GM21367 (cell line): ENCODE results near the gene ABHD16A.

Source experiments
- ATAC-seq: cut with Tn5 transposase; IDR thresholded peaks from one replicate; pipeline ENCODE4 v1.9.1; 2021; ENCODE audit not compliant: unreplicated experiment

ABHD16A gene

DNA sequence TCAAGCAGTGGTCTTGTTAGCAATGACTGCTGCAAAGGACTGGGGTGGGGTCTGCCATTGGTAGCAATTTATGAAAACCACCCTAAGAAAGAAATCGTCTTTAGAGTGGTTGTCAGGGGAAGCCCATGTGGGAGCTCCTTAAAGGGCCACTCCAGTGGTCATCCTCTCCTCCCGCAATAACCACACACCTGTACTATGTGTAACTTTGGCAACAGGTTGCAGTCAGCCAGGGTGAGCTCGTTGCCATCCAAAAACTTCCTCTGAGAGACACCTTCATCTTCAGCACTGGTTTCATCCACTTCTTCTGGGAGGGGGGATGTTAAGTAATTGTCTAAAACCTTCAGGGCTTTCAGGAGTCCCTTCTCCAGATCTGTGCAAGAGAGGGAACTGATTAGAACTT is 28.9 kb upstream of the ABHD16A start:
- no peak for ATAC-seq

DNA sequence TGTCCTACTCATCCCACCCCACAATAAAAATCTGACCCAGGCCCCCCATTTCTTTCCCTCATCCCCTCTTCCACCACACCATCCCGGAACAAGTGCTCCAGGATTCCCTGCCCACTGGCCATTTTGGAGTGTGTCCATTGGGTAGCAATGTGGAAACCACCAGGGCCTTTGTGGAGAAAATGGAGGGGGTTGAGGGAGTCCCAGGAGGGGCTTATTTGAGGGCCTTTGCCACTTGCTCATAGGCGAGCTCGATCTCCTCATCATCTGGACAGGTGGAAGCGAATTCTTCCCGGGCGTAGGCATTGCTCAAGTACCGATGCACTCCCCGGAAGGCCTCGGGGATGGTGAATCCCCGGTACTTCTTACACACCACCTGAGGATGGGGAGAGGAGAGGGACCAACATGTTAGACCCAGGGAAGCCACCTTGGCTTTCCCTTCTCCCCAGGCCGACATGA is 27.5 kb upstream of the ABHD16A start:
- ATAC-seq: no peak

DNA sequence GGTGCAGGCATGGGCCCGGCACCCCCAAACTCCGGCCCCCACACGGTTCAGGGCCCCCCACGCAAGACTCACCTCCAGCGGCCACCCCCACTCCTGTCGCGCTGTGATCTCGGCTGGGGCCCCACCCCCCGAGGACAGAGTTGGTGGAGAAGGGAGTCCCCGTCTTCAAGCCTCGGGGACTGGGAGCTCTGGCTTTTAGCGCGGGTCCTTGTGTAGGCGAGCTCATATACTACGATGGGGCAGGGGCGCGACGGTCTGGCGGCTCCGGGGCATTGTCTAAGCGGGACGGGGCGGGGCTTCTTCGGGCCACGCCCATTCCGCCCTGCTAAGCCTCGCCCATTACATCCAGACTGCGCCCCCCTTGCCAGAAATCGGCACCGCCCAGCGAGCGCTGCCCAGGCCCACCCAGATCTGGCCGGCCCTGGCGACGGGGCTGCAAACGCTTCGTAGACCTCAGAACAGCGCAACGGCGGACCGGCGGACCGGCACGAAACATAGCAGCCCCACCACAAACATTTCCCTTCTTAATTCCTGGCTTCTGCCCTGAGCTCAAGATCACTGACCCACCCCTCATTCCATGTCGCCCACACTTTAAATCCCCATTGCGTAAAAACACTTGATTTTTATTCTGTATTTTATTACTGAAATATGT is 27.0 kb upstream of the ABHD16A start:
- peak; percentile 15 for ATAC-seq

DNA sequence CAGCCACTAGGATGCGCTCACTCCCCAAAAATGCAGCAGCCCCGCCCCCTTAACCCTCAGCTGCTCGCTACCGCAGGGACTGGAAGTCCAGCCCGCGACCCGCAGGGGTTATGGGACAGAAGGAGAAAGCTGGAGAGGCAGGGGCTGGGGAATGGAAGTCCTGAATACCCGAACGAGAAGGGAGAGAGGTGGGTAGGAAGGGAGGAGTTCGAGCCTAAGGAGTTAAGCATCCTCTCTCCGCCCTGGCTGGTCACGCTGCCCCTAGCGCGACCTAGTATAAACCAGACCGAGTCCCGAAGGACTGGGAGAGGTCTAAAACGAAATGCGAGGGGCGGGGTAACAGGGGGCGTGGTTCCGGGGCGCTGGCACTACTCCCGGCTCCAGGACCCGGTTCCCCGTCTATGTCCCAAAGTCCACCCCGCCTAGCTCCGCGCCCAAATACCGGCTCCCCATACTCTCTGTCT is 26.4 kb upstream of the ABHD16A start:
- peak; percentile 38 for ATAC-seq

DNA sequence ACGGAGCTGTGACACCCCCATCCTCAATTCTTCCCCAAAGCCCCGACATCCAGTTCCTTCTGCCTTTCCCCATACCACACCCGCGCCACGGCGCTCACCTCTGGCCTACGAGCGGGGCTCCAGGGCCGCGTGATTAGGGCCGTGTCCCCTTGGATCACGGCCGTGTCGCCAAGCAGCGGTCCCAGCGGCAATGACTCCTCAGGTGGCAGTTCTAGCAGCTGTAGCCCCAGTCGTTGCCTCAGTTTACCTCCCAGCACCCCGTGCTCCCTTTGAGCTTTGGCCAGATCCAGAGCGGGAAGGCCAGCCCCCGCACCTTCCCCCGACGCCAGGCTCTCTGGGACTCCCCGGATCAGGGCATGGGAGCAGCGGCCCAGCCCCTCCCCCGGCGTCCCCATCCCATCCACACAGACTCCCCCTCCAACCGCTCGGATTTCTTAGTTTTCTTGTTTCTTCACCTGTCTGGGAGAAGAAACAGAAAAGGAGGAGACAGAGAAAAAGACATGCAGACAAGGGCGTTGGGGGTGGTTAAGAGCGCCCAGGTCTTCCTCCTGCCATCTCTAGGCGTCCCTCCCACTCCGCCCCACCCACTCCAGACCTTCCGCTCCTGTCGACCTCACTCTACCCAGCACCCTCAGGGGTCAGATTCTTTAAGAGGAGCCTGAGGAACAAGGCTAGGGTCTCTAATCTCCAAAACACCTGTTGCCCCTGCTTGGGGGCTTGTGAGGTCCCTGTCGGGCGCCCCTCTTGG is 25.8 kb upstream of the ABHD16A start, which contains the start of gene DDAH2:
TSS of gene DDAH2 (minus strand) at position 533 of the 748 bp plus-strand sequence. CDS start at position 395, 138 bp downstream.
- ATAC-seq: no peak

DNA sequence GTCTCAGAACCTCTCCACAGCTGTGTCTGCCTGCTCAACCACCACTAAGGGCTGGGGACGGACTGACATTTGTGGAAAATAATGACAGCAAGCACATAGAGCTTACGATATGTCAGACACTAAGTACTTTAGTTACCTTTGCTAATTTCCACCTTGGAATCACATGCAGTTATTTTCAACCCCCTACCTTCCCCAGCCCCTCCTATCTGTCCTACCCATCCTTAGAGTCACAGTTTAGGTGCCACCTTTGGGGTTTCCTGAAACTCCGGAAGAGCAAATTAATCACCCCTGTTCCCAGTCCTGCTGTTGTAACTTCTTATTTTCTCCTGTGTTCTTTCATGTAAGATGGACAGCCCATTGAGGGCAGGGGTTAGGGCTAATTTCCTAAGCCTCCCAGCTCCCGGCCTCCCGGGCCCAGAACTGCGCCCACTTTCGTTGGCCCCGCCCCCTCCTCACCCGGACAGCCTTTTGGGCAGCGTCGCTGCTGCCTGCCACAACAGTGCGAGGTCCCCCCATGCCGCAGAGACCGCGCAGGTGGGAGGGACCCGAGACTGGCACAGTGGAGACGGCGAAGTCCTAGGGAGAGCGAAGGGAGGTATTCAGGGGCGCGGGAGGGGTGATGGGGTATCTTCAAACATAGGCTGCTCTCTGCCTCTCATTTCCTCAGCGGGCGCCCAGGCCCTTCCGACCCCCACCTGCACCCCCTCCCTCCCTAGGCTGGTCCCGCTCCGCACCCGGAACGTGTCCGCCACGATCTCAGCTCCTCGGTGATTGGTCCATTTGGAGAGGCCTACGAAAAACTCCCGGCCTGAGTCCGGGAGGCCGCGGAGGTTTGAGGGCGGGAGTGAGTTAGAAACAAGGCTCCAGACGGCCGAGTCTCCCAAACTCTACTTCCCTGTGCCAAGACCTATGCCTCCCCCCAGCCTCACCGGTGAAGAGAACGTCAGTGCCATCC is 24.9 kb upstream of the ABHD16A start:
- ATAC-seq: no peak

DNA sequence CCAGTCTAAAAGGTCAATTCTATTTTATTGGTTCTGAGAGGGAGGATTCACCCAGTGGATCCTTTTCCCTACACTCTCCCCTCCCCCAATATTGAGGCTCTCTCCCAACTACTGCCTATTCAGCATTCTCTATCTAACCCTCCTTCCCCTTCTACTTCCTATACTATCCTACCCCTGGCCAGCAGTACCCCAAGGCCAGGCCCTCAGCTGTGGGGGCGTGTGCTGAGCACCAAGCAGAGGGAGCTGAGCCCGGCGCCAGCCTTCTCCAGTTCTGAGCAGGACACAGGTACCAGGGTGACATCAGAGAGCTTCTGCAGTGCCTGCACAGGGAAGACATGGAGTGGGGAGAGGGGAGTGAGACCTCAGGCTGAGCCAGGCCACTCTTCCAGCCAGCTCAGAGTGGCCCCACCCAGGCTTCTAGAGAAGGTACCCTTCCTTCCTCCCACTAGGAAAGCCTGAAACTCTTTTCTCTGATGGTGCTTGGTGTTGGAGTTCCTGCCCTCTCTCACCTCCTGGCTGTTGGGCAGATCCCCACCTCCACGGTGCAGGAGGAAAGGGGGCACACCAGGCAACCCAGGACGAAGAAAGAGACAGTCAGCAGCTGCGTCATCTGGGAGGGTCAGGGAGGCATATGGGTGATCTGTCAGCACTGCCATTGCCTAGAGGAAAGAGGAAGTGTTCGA is 24.1 kb upstream of the ABHD16A start:
- ATAC-seq: no peak

DNA sequence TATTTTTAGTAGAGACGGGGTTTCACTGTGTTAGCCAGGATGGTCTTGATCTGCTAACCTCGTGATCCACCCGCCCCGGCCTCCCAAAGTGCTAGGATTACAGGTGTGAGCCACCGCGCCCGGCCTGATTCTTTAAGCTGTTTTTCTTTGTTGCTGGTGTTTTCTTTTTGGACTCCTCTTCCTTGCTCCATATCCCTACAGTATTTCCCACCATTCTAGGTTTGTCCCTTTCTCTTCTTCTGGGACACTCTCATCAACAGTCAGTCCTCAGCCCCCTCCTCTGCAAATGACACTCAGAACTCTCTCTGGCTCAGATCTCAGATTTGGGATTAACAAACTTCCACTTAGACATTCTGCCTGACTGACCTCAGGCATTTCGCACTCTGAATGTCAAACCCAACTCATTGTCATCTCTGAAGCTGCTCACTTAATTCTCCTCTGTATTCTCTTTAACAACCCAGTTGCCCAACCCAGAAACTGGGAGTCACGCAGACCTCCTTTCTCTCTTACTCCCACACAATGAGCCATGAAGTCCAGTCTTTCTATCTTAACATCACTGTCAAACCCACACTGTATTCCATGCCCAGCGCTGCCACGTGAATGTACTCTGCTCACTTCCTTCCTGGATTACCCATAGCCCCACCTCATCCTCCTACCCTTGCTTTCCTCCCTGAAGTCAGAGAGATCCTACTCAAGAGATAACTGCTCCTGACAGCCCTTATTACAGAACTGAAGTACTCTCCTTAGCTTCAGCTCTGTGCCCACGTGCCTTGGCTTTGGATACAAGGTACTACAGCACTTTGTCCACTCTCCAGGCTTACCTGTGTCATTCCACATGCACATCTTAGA is 22.6 kb upstream of the ABHD16A start:
- no peak for ATAC-seq

DNA sequence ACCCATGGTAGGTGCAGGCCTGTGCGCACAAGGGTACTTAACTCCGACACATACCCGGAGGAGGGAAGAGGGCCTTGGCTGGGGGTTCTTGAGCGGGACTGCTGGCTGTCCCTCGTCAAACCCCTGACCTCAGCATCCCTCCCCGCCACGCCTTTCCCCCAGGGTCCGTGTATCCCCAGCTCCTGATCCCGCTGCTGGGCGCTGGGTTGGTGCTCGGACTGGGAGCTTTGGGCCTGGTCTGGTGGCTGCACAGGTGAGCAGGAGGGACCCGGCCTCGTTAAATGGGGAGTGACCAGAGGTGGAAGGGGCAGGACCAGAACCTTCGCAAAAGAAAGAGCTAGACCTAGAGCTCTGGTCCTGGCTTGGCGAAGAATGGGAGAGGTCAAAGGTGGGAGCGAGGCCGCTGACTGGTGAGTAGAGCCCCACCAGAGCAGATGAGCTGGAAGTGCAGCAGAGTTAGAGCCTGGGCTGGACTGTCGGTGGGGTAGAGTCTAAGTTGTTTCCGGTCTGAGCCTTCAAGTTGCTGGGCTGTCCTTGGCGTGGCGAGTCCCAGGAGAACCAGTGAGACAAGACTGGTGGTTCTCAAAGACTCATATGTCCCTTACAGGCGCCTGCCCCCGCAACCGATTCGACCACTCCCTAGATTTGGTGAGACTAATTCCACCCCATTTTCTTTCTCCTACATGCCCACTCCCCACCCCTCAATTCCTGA is 21.0 kb upstream of the ABHD16A start:
- ATAC-seq: no peak

DNA sequence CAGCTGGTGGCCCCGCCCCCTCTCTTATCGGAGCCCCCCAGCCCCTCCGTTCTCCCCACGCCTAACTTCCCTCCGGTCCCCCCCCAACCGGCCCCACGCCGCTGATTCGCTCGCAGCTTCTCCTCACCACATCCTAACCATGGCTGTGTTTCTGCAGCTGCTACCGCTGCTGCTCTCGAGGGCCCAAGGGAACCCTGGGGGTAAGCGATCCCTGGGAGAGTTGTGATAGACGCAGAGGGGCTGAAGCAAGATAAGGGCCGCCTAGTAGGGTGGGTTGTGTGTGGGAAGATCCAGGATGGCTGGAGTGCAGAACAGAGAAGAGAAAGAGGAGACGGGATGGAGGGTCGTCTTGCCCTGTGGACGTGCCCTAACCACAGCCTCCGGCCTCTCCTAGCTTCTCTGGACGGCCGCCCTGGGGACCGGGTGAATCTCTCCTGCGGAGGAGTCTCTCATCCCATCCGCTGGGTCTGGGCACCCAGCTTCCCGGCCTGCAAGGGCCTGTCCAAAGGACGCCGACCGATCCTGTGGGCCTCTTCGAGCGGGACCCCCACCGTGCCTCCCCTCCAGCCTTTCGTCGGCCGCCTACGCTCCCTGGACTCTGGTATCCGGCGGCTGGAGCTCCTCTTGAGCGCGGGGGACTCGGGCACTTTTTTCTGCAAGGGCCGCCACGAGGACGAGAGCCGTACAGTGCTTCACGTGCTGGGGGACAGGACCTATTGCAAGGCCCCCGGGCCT is 20.3 kb upstream of the ABHD16A start, which contains the start of gene MPIG6B:
TSS of gene MPIG6B (plus strand) at position 129 of the 735 bp plus-strand sequence. CDS start at position 140, 11 bp downstream.
- ATAC-seq: no peak

DNA sequence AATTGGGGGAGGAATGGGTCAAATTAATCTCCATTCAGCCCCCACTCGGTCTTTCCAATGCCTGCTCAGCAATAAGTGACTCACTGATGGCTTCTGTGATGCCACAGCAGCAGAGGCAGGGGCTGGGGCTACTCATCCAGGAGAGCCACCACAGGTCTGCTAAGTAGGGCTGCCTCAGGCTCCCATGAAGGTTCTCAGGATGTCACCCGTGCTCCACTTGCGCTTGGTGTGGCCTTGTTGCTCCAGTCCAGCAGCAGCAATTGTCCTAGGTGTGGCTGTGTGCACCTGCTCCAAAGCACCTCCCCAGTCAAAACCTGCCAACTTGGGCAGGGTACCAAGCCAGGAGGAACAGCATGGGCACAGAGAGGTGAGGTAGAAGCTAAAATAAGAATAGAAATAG is 19.0 kb upstream of the ABHD16A start:
- no peak for ATAC-seq

DNA sequence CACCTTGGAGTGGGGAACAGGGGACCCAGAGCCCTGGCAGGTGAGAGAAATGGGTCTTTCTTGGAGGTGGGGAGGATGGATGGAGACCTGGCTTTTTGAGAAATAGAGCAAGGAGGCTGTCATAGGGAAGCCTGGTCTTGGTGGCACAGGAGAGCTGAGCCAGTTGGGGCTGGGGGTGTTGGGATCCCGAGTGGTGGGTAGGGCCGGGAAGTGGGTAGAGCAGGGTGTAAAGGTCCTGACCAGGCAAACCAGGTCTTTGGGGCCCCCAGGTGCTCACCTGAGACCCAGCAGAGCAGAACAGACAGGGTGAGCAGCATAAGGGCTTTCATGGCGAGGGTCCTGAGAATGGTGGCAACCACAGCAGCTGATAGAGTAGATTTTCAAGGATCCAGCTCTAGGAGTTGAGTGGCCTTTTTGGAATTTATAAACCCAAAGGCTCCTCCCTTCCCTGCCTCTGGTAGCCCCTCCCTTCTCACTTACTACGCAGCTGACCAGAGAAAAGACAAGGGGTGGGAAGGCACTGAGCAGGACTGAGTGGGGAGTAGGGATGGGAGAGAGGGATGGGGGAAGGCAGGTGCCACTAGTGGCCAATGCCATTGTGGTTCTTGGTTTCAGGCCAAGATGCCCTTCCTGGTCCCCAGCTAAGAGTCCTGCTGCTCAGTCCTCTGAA is 18.4 kb upstream of the ABHD16A start, which contains the start of gene LY6G6C:
TSS of gene LY6G6C (minus strand) at position 396 of the 670 bp plus-strand sequence. CDS start at position 329, 67 bp downstream.
- ATAC-seq: no peak

DNA sequence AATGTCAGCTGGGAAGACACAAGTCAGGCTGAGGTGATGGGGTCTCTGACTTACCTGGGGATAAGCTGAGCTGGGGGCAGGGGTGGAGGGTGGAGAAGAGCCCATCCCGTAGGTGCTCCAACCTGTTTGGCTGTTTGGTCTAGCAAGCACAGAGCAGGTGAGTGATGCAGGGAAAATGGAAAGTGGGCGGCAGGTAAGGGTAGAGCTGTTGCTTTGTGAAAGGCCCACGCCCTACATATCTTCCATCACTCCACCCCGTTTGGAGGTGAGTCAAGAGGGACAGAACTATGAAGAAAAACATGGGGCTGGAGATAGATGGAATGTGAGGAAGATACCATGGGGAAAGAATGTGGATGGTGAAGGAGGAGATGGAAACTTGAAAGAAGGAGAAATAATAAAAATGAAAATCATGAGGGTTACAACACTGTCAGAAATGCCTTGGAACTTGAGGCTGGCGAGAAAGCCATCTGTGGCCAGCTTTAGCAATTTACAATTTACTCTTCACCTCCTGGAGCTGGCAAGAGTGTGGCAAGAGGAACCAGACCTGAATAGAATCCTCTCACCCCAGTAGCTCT is 17.2 kb upstream of the ABHD16A start:
- ATAC-seq: no peak

DNA sequence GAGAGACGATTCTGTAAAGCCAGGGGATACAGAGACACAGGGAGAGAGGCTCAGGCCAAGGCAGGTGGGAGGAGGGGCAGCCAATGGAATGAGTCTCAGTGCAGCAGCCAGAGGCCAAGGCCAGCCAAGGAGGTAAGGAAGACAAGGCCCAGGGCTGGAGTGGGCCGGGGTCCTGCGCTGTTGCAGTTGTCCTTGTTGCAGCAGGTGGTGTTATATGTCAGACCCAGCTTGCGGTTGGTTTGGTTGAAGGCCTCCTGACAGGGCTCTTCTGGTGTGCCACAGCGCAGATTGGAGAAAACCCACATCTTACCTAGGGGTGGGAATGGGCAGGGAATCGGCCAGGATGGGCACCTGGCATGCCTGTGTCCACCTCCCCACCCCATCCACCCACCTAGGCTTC is 15.9 kb upstream of the ABHD16A start:
- no peak for ATAC-seq

DNA sequence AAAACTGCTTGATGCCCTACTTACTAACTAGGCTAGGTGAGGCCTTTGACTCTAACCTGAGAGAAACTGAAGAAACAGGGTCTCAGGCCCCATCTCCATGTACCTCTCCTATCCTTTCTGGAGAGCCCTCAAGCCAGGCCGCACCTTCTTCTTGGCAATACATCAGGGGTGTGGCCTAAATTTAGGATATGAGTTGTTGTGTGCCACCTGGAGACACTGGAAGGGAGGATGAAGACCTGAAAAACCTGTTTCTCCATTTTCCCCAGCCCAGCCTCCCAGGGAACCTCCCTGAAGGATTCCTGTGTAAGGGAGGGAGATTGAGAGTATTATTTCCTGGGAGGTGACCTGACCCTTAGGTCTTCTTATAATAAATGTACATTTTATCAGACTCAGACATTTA is 15.1 kb upstream of the ABHD16A start:
- ATAC-seq: no peak

DNA sequence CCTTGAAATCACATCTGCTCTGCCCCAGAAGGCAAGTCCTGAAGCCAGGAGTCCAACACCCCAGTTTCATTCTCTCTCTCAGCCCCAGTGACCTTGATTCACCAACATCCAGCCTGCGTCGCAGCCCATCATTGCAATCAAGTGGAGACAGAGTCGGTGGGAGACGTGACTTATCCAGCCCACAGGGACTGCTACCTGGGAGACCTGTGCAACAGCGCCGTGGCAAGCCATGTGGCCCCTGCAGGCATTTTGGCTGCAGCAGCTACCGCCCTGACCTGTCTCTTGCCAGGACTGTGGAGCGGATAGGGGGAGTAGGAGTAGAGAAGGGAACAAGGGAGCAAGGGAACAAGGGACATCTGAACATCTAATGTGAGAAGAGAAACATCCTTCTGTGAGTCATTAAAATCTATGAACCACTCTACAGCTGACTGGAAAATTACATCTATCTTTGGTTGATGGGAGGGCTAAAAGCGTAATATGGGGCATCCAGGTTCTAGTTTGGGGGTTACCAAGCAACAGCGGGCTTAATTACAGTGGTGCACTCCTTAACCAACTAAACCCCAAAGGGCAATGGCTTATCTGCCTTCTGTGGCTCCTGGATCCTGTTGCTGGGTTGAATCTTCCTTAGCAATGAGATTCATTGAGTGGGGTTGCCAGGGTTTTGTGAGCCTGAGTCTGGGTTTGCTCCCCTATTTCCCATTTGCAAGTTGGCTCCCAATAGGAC is 14.5 kb upstream of the ABHD16A start:
- no peak for ATAC-seq
